ENCODE measurements around the gene SIX4. TPM values are rescaled to one million over a fixed set of nuclear protein-coding genes. Genes with fewer than 3 reads are reported as not detected.

SIX4 gene
- total RNA-seq, 1 donor from 2014 or later, result 21.7 TPM

- TF ChIP-seq CTCF (IDR thresholded peaks at IDR 0.05; ENCODE audit: unreplicated experiment), result no peak
- no peak for DNase-seq (ENCODE audit: low spot score, unreplicated experiment)
- H3K27ac Mint-ChIP-seq, result no peak overlapping the region
- H3K27me3 Mint-ChIP-seq, result peaks cover 4% of the 10 kb centered on the region
- H3K9me3 Mint-ChIP-seq (ENCODE audit: low read depth), result no peaks in the 10 kb centered on the region
- no peaks in the 10 kb centered on the region for H3K36me3 Mint-ChIP-seq (ENCODE audit: insufficient read depth)
- peaks cover 2% of the 10 kb centered on the region for H3K4me1 Mint-ChIP-seq (ENCODE audit: low read depth)
- no peak overlapping the region for H3K4me3 Mint-ChIP-seq (ENCODE audit: low read depth)
Measured at GRCh38 chr14:60677701-60678100, 46.5 kb downstream of the SIX4 start.

- no peaks in the 10 kb centered on the region for H3K36me3 Mint-ChIP-seq (ENCODE audit: insufficient read depth)
- no peak overlapping the region for H3K27ac Mint-ChIP-seq
- DNase-seq (ENCODE audit: low spot score, unreplicated experiment), result no peak
- H3K4me1 Mint-ChIP-seq (ENCODE audit: low read depth), result no peaks in the 10 kb centered on the region
- peaks cover 4% of the 10 kb centered on the region for H3K9me3 Mint-ChIP-seq (ENCODE audit: low read depth)
- H3K27me3 Mint-ChIP-seq, result no peaks in the 10 kb centered on the region
- H3K4me3 Mint-ChIP-seq (ENCODE audit: low read depth), result no peak overlapping the region
- no peak for TF ChIP-seq CTCF (IDR thresholded peaks at IDR 0.05; ENCODE audit: unreplicated experiment)
Measured at GRCh38 chr14:60670989-60671388, 53.2 kb downstream of the SIX4 start.

GRCh38 chr14:60668431-60669112 is 55.6 kb downstream of the SIX4 start:
- H3K4me3 Mint-ChIP-seq (ENCODE audit: low read depth), result no peak overlapping the region
- TF ChIP-seq CTCF (IDR thresholded peaks at IDR 0.05; ENCODE audit: unreplicated experiment), result no peak
- DNase-seq (ENCODE audit: low spot score, unreplicated experiment), result no peak
- H3K27ac Mint-ChIP-seq, result no peak overlapping the region
- H3K9me3 Mint-ChIP-seq (ENCODE audit: low read depth), result peaks cover 4% of the 10 kb centered on the region
- H3K27me3 Mint-ChIP-seq, result peaks cover 10% of the 10 kb centered on the region
- no peaks in the 10 kb centered on the region for H3K36me3 Mint-ChIP-seq (ENCODE audit: insufficient read depth)
- peaks cover 4% of the 10 kb centered on the region for H3K4me1 Mint-ChIP-seq (ENCODE audit: low read depth)

GRCh38 chr14:60665177-60665550 is 59.0 kb downstream of the SIX4 start:
- H3K27me3 Mint-ChIP-seq, result peaks cover 33% of the 10 kb centered on the region
- no peak for DNase-seq (ENCODE audit: low spot score, unreplicated experiment)
- H3K9me3 Mint-ChIP-seq (ENCODE audit: low read depth), result peaks cover 4% of the 10 kb centered on the region
- no peak overlapping the region for H3K27ac Mint-ChIP-seq
- H3K4me3 Mint-ChIP-seq (ENCODE audit: low read depth), result no peak overlapping the region
- TF ChIP-seq CTCF (IDR thresholded peaks at IDR 0.05; ENCODE audit: unreplicated experiment), result no peak
- H3K36me3 Mint-ChIP-seq (ENCODE audit: insufficient read depth), result no peaks in the 10 kb centered on the region
- H3K4me1 Mint-ChIP-seq (ENCODE audit: low read depth), result peaks cover 4% of the 10 kb centered on the region

- TF ChIP-seq CTCF (IDR thresholded peaks at IDR 0.05; ENCODE audit: unreplicated experiment), result no peak
- no peak overlapping the region for H3K27ac Mint-ChIP-seq
- H3K4me3 Mint-ChIP-seq (ENCODE audit: low read depth), result no peak overlapping the region
- no peaks in the 10 kb centered on the region for H3K9me3 Mint-ChIP-seq (ENCODE audit: low read depth)
- H3K36me3 Mint-ChIP-seq (ENCODE audit: insufficient read depth), result no peaks in the 10 kb centered on the region
- peaks cover 55% of the 10 kb centered on the region for H3K27me3 Mint-ChIP-seq
- DNase-seq (ENCODE audit: low spot score, unreplicated experiment), result no peak
- H3K4me1 Mint-ChIP-seq (ENCODE audit: low read depth), result peaks cover 10% of the 10 kb centered on the region
Measured at GRCh38 chr14:60662982-60663381, 61.2 kb downstream of the SIX4 start.

Data from progenitor cell of endocrine pancreas (in vitro differentiated cells).